IPS-15b (cell line): Measurements from ENCODE around the gene PHPT1.

Experiments used
- H3K27me3 ChIP-seq: one replicate; pipeline ENCODE4 v1.6.1; 2013; ENCODE audit warnings: low read length; ENCODE audit not compliant: control insufficient read depth, insufficient read depth
- H3K36me3 ChIP-seq: one replicate; pipeline ENCODE4 v1.6.1; 2013; ENCODE audit warnings: low read length; ENCODE audit not compliant: control insufficient read depth, insufficient read depth
- H3K4me1 ChIP-seq: one replicate; pipeline ENCODE4 v1.6.1; 2013; ENCODE audit warnings: mild to moderate bottlenecking, low read length; ENCODE audit not compliant: control insufficient read depth, insufficient read depth
- H3K4me3 ChIP-seq: one replicate; pipeline ENCODE4 v1.5.1; 2013; ENCODE audit warnings: low read depth, low read length
- H3K9ac ChIP-seq: one replicate; pipeline ENCODE4 v1.6.1; 2013; ENCODE audit warnings: low read depth, mild to moderate bottlenecking, low read length
- H3K9me3 ChIP-seq: one replicate; pipeline ENCODE4 v1.6.1; 2013; ENCODE audit warnings: mild to moderate bottlenecking, low read length; ENCODE audit not compliant: control insufficient read depth, insufficient read depth

The PHPT1 gene

DNA sequence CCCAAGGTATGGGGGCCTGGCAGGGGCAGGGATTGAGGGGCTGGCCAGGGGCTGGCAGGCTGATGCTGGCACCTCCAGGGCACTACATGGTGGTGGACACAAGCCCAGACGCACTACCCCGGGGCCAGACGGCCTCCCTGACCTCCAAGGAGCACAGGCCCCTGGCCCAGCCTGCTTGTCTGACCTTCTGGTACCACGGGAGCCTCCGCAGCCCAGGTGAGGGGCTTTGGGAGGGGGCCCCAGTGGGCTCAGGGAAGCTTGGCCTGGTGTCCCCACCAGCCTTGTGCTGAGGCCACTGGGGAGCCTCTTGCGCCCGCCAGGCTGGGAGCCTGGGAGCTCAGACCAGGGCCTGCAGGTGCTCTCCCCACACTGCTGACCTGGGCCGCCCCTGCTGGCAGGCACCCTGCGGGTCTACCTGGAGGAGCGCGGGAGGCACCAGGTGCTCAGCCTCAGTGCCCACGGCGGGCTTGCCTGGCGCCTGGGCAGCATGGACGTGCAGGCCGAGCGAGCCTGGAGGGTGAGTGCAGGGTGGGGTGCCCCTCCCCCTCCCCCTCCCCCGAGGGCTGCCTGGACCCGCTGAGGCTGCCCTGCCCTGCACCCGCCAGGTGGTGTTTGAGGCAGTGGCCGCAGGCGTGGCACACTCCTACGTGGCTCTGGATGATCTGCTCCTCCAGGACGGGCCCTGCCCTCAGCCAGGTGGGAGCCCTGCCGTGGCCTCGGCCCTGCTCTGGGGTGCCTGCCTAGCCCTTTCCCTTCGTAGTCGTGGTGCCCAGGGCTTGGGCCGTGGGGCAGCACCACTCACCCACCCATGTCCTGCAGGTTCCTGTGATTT, 8.6 kb downstream of the PHPT1 start:
- no peak overlapping the region for H3K9ac ChIP-seq
- no peaks in the 10 kb centered on the region for H3K4me1 ChIP-seq
- H3K36me3 ChIP-seq, result peaks cover 30% of the 10 kb centered on the region
- H3K9me3 ChIP-seq, result no peaks in the 10 kb centered on the region
- no peaks in the 10 kb centered on the region for H3K27me3 ChIP-seq
- no peak overlapping the region for H3K4me3 ChIP-seq

DNA sequence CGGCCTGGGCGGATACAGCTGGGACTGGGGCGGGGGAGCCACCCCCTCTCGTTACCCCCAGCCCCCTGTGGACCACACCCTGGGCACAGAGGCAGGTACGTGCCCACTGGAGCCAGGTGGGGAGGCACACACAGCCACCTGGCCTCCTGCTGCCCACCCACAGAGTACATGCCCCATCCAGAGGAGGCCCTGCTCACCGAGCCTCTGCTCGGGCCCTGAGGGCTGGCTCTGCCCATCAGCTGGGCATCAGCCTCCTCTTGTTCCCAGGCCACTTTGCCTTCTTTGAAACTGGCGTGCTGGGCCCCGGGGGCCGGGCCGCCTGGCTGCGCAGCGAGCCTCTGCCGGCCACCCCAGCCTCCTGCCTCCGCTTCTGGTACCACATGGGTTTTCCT, 9.2 kb downstream of the PHPT1 start:
- H3K4me3 ChIP-seq, result no peak overlapping the region
- no peaks in the 10 kb centered on the region for H3K9me3 ChIP-seq
- H3K36me3 ChIP-seq, result peaks cover 31% of the 10 kb centered on the region
- H3K27me3 ChIP-seq, result no peaks in the 10 kb centered on the region
- H3K4me1 ChIP-seq, result no peaks in the 10 kb centered on the region
- no peak overlapping the region for H3K9ac ChIP-seq

DNA sequence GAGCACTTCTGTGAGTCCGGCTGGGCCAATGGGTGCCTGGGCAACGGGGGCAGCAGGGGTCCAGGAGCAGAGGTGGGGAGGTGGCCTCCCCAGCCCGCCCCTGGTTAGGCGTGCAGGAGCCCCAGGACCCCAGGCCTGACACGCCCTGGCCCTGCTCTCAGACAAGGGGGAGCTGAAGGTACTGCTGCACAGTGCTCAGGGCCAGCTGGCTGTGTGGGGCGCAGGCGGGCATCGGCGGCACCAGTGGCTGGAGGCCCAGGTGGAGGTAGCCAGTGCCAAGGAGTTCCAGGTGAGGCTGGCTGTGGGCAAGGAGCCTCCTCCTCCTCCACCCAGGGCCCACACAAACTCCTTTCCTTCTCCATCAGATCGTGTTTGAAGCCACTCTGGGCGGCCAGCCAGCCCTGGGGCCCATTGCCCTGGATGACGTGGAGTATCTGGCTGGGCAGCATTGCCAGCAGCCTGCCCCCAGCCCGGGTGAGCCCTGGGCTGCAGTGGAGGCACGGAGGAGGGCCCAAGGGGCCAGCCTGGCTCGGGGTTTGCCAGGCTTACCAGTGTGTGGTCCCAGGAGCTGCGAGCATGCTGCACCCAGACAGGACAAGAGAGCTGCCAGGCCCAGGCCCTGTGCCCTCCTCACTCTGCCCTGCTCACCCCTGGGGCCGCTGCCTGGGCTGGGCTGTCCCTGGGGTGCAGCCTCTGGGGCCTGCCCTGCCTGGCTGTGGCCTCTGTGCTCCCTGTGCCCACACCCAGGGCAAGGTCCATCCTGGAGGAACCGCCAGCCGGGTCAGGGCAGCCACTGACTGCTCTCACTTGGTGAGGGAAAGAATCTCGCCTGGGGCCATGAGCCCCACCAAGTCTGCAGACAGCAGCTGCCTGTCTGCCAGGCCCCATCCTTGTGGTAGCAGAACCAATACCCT, 9.9 kb downstream of the PHPT1 start:
- no peaks in the 10 kb centered on the region for H3K4me1 ChIP-seq
- peaks cover 36% of the 10 kb centered on the region for H3K36me3 ChIP-seq
- no peak overlapping the region for H3K4me3 ChIP-seq
- no peaks in the 10 kb centered on the region for H3K27me3 ChIP-seq
- H3K9me3 ChIP-seq, result no peaks in the 10 kb centered on the region
- H3K9ac ChIP-seq, result no peak overlapping the region

DNA sequence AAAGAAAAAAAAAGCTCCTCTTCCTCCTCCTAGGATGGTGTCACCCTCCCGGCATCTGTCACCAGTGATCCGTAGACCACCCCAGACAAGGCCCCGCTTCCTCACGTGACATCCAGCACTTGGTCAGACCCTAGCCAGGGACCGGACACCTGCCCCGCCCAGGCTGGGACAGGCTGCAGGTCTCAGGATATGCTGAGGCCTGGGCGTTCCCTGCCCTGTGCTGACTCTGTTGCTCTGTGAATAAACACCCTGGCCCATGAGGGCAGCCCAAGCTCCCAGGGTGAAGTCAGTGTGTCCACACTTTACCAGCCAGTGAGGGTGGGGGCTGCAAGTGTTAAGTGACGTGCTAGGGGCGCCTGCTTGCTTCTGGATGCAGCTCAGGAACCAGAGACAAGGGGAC, 11.3 kb downstream of the PHPT1 start:
- peaks cover 36% of the 10 kb centered on the region for H3K36me3 ChIP-seq
- no peak overlapping the region for H3K4me3 ChIP-seq
- no peak overlapping the region for H3K9ac ChIP-seq
- no peaks in the 10 kb centered on the region for H3K9me3 ChIP-seq
- H3K27me3 ChIP-seq, result no peaks in the 10 kb centered on the region
- no peaks in the 10 kb centered on the region for H3K4me1 ChIP-seq

DNA sequence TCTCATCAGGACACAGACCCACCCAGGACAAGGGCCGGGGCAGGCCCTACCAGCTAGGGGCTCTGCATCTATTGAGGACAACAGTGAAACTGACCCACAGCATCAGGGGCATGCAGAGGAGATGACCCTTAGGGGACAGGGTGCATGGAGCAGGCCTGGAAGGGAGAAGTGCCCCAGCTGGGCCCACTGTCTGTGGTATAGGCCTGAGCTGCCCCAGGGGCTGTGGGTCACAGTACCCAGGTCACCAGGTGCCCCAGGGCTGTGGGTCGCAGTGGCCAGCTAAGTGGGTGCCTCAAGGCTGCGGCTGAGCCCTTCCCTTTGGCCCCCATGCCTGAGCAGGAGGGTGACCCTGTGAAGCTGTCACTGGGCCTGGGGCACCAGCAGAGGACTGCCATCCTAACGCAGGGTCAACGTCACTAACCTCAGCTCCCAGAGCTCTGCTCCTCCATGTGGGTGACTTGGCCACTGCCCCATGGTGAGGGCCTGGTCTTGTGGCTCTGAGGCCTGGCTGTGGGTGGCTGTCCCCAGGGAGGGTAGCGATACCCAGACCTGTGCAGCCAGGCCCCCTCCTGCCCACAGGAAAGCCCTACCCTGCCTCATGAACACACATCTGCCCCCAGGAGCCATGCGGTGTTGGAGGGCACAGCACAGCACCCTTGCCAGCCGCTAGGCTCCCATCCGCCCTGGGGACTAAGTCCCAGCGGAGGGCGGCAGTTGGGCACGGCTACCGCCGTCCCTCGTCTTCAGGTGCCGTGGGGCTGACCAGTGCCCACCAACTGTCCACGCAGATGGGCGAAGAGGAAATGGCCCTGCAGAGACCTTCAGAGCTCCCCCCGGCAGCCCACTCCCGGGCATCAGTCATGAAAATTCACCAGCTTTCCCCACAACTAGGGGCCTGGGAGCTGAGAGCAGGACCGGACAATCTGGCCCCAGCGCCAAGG, 12.0 kb downstream of the PHPT1 start:
- Histone ChIP-seq H3K27me3 (no peaks in the 10 kb centered on the region), H3K36me3 (peaks cover 36% of the 10 kb centered on the region), H3K4me1 (no peaks in the 10 kb centered on the region), H3K9ac (no peak overlapping the region), H3K4me3 (no peak overlapping the region), H3K9me3 (no peaks in the 10 kb centered on the region)

DNA sequence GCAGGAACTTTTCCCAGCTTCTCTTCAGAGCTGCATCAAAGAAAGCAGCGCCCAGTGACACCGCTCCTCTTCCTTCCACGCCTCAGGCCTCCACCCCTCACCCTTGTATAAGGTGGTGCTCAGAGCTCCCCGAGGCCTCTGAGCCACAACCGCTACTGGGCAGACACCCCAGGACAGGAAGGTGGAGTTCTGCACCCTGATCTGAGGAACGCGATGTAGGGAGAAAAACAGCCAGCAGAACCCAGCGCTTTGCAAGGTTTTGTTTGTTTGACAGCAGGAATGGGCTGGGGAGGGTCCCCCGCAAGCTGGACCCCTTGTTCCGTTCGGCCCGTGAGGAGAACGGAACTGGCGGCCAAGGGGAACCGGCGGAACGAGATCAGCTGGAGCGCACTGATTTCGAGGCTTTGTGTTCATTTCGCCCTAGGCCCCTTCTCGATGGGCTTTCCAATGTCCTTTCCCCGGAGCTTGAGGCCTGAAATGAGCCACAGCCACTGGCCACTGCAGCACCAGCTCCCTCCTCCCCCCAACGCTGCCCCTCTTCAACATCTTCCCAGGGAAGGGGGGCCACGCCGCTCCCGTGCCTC, 12.8 kb downstream of the PHPT1 start:
- H3K4me3 ChIP-seq, result no peak overlapping the region
- no peaks in the 10 kb centered on the region for H3K9me3 ChIP-seq
- peaks cover 36% of the 10 kb centered on the region for H3K36me3 ChIP-seq
- no peaks in the 10 kb centered on the region for H3K4me1 ChIP-seq
- H3K9ac ChIP-seq, result no peak overlapping the region
- no peaks in the 10 kb centered on the region for H3K27me3 ChIP-seq

DNA sequence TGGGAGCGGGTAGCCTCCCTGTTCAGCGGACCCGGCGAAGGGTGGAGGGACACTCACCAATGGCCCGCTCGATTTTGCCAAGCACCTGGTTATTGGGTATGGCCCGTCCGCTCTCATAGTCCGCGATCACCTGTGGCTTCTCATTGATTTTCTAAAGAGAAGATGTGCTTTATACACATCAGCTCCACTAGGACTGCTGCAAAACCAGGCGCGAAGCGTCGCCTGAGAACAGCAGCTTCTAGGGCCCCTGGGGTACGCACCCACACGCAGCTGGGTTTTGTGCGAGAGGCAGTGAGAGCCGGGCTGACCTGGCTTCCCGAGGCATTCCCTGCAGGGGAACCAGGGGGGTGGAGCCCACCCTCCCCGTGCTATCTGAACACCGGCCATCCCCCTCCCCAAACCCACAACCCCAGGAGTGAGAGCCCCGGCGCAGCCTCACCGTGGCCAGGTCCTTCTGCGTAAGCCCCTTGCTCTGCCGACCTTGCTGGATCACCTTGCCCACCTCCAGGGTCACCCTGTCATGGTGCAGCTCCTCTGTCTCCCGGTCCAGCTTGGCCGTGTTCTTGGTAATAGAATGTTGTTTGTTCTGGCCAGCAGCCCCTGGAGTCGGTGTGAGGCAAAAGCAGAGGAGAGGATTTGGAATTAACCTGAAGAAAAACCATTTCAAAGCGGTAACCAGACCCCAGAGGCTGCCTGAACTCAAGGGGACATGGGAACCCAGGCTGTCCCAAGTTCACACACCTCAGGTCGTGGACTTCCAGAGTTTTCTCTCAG, 13.8 kb downstream of the PHPT1 start:
- Histone ChIP-seq H3K9ac (no peak overlapping the region), H3K9me3 (no peaks in the 10 kb centered on the region), H3K4me3 (no peak overlapping the region), H3K4me1 (no peaks in the 10 kb centered on the region), H3K27me3 (no peaks in the 10 kb centered on the region), H3K36me3 (peaks cover 36% of the 10 kb centered on the region)

DNA sequence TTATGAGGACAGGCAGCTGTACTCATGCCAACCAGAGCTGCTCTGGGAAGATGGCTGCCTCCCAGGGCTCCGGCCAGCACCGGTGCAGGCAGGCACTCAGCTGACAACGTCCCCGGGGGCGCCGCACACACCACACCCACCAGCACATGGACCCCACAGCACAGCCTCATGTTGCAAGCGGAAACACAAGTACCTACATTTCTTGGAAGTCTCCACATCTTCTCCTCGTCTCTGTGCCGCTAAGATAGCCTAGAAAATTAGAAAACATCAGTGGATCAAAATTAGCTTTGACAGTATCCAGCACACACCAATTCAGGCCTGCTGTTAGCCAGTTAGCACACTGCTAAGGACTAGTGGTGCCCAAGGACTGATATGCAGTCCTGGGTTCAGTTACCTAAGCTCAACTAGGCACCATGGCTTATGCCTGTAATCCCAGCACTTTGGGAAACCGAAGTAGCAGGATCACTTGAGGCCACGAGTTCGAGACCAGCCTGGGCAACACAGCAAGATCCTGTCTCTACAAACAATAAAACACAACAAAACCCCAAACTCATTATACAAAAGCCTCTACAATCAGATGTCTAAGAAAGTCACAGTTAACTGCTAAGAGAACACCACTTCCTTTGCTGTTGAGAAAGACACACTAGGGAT, 14.5 kb downstream of the PHPT1 start:
- no peaks in the 10 kb centered on the region for H3K4me1 ChIP-seq
- H3K27me3 ChIP-seq, result no peaks in the 10 kb centered on the region
- no peak overlapping the region for H3K4me3 ChIP-seq
- H3K9ac ChIP-seq, result no peak overlapping the region
- no peaks in the 10 kb centered on the region for H3K9me3 ChIP-seq
- H3K36me3 ChIP-seq, result peaks cover 35% of the 10 kb centered on the region

DNA sequence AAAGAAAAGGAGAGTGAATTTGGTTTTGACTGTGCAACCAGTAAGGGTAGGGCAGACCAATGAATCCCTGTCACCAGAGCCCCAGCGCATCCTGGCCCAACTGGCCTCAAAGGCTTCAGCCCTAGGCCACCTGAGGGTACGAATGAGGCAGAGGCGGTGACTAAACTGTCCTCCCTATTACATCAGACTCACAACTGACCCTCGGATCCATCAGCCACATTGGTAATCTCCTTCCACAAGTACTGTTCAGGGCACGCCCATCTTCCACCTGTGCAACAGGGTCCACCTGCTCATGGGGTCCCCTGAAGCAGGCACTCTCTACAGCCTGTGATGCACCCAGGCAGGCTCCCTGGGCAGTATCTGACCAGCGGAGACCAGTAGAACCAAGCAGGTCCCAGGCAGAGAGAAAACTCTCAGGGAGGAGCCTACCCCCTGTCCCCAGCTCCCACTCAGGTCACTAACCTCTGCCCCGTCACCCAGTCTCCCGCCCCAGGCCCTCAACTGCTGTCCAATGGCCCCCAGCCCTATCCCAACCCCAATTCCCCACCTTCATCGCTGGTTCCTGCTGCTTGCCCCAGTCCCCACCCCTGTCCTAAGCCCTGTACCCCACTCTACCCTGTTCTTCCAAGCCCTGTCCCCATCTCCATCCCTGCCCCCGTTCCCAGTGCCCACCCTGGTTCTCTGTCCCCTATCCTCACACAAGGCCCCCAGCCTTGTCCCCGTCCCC, 16.0 kb downstream of the PHPT1 start:
- no peaks in the 10 kb centered on the region for H3K9me3 ChIP-seq
- H3K4me3 ChIP-seq, result peak overlapping the region; percentile 54
- peaks cover 37% of the 10 kb centered on the region for H3K36me3 ChIP-seq
- no peaks in the 10 kb centered on the region for H3K27me3 ChIP-seq
- peak overlapping the region; percentile 54 for H3K9ac ChIP-seq
- no peaks in the 10 kb centered on the region for H3K4me1 ChIP-seq

DNA sequence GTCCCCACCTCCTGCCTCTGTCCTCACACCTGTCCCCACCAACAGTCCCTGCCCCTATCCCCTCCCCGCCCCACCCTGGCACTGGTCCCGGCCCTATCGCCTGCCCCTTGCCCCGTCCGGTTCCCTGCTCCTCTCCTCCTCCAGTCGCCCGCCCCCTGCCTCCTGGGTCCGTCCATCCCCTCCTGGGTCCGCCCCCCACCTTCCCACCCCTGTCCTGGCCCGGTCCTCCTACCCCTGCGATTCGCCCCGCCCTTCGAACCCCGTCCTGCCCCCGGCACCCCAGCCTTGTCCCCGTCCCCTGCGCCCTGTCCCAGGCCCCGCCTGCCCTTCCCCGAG, 16.5 kb downstream of the PHPT1 start:
- no peaks in the 10 kb centered on the region for H3K27me3 ChIP-seq
- H3K9ac ChIP-seq, result no peak overlapping the region
- peak overlapping the region; percentile 54 for H3K4me3 ChIP-seq
- no peaks in the 10 kb centered on the region for H3K4me1 ChIP-seq
- peaks cover 34% of the 10 kb centered on the region for H3K36me3 ChIP-seq
- no peaks in the 10 kb centered on the region for H3K9me3 ChIP-seq
